A549 (cell line): ENCODE results near the gene PDE4D.

ENCODE experiments used
- CBX8 ChIP-seq: fragments of 200-600 bp; sonication (generic); IDR thresholded peaks from 2 replicates; pipeline ENCODE4 v1.6.1; 2016
- CTCF ChIP-seq: fragments of >200 bp; sonication (Bioruptor Twin); formaldehyde crosslinking; IDR thresholded peaks from 3 replicates; pipeline ENCODE4 v1.5.1; 2016
- FOSL2 ChIP-seq, 2 experiments: fragments of 450-650 bp in 1 of 2; fragments of >200 bp in 1 of 2; sonication (Bioruptor Twin) in 1 of 2; formaldehyde crosslinking; IDR thresholded peaks; 2 replicates each; pipeline versions ENCODE4 v1.5.0 to v1.6.1; 2016 to 2020; ENCODE audit warnings: mild to moderate bottlenecking in 1 of 2, moderate library complexity in 1 of 2
- JUNB ChIP-seq: fragments of >200 bp; sonication (Bioruptor Twin); formaldehyde crosslinking; IDR thresholded peaks from 2 replicates; pipeline ENCODE4 v1.6.1; 2016
- MAFK ChIP-seq: fragments of 450-650 bp; IDR thresholded peaks from 2 replicates; pipeline ENCODE4 v1.6.1; 2014; ENCODE audit not compliant: partially characterized antibody
- MYC ChIP-seq: IDR thresholded peaks from 2 replicates; pipeline ENCODE4 v1.6.1; 2012; ENCODE audit warnings: mild to moderate bottlenecking, inconsistent platforms, low read length, improper control_type of control experiment, borderline replicate concordance
- NPAS2 ChIP-seq: fragments of 250-450 bp; sonication (Bioruptor Pico); IDR thresholded peaks from 2 replicates; pipeline ENCODE4 v1.8.0; 2022; ENCODE audit warnings: mild to moderate bottlenecking, moderate library complexity, borderline replicate concordance
- POLR2A ChIP-seq: IDR thresholded peaks from 2 replicates; pipeline ENCODE4 v1.6.1; 2012; ENCODE audit warnings: mild to moderate bottlenecking, low read length
- RAD21 ChIP-seq, 2 experiments: fragments of >200 bp in 1 of 2; sonication (Bioruptor Twin) in 1 of 2; formaldehyde crosslinking in 1 of 2; IDR thresholded peaks in 1 of 2; conservative IDR thresholded peaks in 1 of 2; 2 replicates in 1 of 2; 3 replicates in 1 of 2; pipeline ENCODE4 v1.6.1; 2012 to 2018; ENCODE audit warnings: inconsistent platforms in 1 of 2
- RFX5 ChIP-seq: fragments of 450-650 bp; IDR thresholded peaks from 2 replicates; pipeline ENCODE4 v1.7.1; 2014; ENCODE audit warnings: antibody characterized with exemption, mild to moderate bottlenecking, moderate library complexity
- TF ChIP-seq, protein P1 (sequence below): fragments of >200 bp; sonication (Bioruptor Twin); formaldehyde crosslinking; IDR thresholded peaks from 2 replicates; pipeline ENCODE4 v1.6.1; 2016
- TF ChIP-seq, protein P2 (sequence below): IDR thresholded peaks from 2 replicates; pipeline ENCODE4 v1.6.1; 2012
- TF ChIP-seq, protein P3 (sequence below): fragments of 200-600 bp; sonication (generic); IDR thresholded peaks from 2 replicates; pipeline ENCODE4 v1.6.1; 2016; ENCODE audit warnings: antibody characterized with exemption, mild to moderate bottlenecking, moderate library complexity

- TF ChIP-seq, protein P1, sequence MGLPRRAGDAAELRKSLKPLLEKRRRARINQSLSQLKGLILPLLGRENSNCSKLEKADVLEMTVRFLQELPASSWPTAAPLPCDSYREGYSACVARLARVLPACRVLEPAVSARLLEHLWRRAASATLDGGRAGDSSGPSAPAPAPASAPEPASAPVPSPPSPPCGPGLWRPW = no peak
- TF ChIP-seq, protein P2, sequence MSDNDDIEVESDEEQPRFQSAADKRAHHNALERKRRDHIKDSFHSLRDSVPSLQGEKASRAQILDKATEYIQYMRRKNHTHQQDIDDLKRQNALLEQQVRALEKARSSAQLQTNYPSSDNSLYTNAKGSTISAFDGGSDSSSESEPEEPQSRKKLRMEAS = no peak
- TF ChIP-seq CBX8 = no peak
- TF ChIP-seq CTCF = no peak
- no peak for TF ChIP-seq MAFK
- no peak for TF ChIP-seq FOSL2 (IDR thresholded peaks at IDR 0.05)
- TF ChIP-seq FOSL2 (CRISPR knock-in tag; IDR thresholded peaks at IDR 0.05) = no peak
- no peak for TF ChIP-seq POLR2A
- TF ChIP-seq NPAS2 (CRISPR knock-in tag) = no peak
- no peak for TF ChIP-seq RFX5
- TF ChIP-seq JUNB = no peak
- TF ChIP-seq, protein P3, sequence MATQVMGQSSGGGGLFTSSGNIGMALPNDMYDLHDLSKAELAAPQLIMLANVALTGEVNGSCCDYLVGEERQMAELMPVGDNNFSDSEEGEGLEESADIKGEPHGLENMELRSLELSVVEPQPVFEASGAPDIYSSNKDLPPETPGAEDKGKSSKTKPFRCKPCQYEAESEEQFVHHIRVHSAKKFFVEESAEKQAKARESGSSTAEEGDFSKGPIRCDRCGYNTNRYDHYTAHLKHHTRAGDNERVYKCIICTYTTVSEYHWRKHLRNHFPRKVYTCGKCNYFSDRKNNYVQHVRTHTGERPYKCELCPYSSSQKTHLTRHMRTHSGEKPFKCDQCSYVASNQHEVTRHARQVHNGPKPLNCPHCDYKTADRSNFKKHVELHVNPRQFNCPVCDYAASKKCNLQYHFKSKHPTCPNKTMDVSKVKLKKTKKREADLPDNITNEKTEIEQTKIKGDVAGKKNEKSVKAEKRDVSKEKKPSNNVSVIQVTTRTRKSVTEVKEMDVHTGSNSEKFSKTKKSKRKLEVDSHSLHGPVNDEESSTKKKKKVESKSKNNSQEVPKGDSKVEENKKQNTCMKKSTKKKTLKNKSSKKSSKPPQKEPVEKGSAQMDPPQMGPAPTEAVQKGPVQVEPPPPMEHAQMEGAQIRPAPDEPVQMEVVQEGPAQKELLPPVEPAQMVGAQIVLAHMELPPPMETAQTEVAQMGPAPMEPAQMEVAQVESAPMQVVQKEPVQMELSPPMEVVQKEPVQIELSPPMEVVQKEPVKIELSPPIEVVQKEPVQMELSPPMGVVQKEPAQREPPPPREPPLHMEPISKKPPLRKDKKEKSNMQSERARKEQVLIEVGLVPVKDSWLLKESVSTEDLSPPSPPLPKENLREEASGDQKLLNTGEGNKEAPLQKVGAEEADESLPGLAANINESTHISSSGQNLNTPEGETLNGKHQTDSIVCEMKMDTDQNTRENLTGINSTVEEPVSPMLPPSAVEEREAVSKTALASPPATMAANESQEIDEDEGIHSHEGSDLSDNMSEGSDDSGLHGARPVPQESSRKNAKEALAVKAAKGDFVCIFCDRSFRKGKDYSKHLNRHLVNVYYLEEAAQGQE = no peak
- TF ChIP-seq RAD21 (conservative IDR thresholded peaks at IDR 0.05 in 1 of 2, IDR thresholded peaks at IDR 0.05 in 1 of 2) = no peak
- no peak for TF ChIP-seq MYC
Observed at GRCh38 chr5:59168067-59168466, 725.5 kb downstream of the PDE4D start.
